K562 (cell line): ENCODE measurements around the gene HMG20B. TPM values are rescaled to one million over a fixed set of nuclear protein-coding genes. Genes with fewer than 3 reads are reported as not detected.

ENCODE experiments used
- EZH2 ChIP-seq: IDR thresholded peaks from 2 replicates; pipeline ENCODE4 v1.6.1; 2012; ENCODE audit warnings: low read depth, mild to moderate bottlenecking, inconsistent platforms, low read length, borderline replicate concordance
- FOS ChIP-seq: IDR thresholded peaks from 3 replicates; pipeline ENCODE4 v1.6.1; 2011; ENCODE audit not compliant: insufficient read length; ENCODE audit errors: extremely low read depth
- FOXK1 ChIP-seq: sonication (generic); formaldehyde crosslinking; IDR thresholded peaks from 2 replicates; pipeline ENCODE4 v1.8.0; 2022; ENCODE audit warnings: missing genetic modification reagents, mild to moderate bottlenecking, borderline replicate concordance
- HDAC6 ChIP-seq: IDR thresholded peaks from 2 replicates; pipeline ENCODE4 v1.6.1; 2012; ENCODE audit warnings: low read depth, mild to moderate bottlenecking, control low read depth, inconsistent platforms, low read length, moderate library complexity
- HDAC8 ChIP-seq: fragments of 450-650 bp; IDR thresholded peaks from 2 replicates; pipeline ENCODE4 v1.6.1; 2016; ENCODE audit warnings: mild to moderate bottlenecking, missing genetic modification characterization, moderate library complexity, missing compliant biosample characterization
- HNRNPH1 ChIP-seq: fragments of 200-400 bp; formaldehyde crosslinking; optimal IDR thresholded peaks from 2 replicates; pipeline ENCODE3; 2017; ENCODE audit warnings: low read depth, mild to moderate bottlenecking, low read length, moderate library complexity
- MYC ChIP-seq, 2 experiments: fragments of 250-450 bp in 1 of 2; sonication (Bioruptor Pico) in 1 of 2; IDR thresholded peaks; 2 replicates each; pipeline versions ENCODE4 v1.5.1 to v1.6.1; 2012 to 2021; ENCODE audit warnings: low read depth in 2 of 2, borderline replicate concordance in 1 of 2, improper control_type of control experiment in 1 of 2, low read length in 1 of 2, mild to moderate bottlenecking in 1 of 2, moderate library complexity in 1 of 2
- PML ChIP-seq: IDR thresholded peaks from 2 replicates; pipeline ENCODE4 v1.6.1; 2012; ENCODE audit warnings: low read length, inconsistent platforms
- RUNX1 ChIP-seq: sonication (generic); IDR thresholded peaks from 2 replicates; pipeline ENCODE4 v1.6.1; 2016; ENCODE audit warnings: antibody characterized with exemption, low read depth
- SLC30A9 ChIP-seq: fragments of 250-450 bp; sonication (Bioruptor Pico); IDR thresholded peaks from 2 replicates; pipeline ENCODE4 v1.8.0; 2022; ENCODE audit warnings: mild to moderate bottlenecking, moderate library complexity
- SMAD1 ChIP-seq: fragments of 150-350 bp; IDR thresholded peaks from 2 replicates; pipeline ENCODE4 v1.6.1; 2014; ENCODE audit warnings: low read length, low read depth; ENCODE audit not compliant: partially characterized antibody
- ZNF124 ChIP-seq: sonication (generic); formaldehyde crosslinking; IDR thresholded peaks from 2 replicates; pipeline ENCODE4 v1.8.1; 2022; ENCODE audit warnings: missing genetic modification reagents
- ZNF165 ChIP-seq: fragments of 250-450 bp; sonication (Bioruptor Pico); IDR thresholded peaks from 2 replicates; pipeline ENCODE4 v1.4.0; 2020; ENCODE audit warnings: borderline replicate concordance
- ZNF76 ChIP-seq: fragments of 250-450 bp; sonication (Bioruptor Pico); IDR thresholded peaks from 2 replicates; pipeline ENCODE4 v1.4.0; 2020; ENCODE audit warnings: mild to moderate bottlenecking, moderate library complexity, borderline replicate concordance
- polyA plus RNA-seq, 8 experiments: library from polyadenylated mRNA; depleted of rRNA in 4 of 8; stranded (reverse) in 5 of 8; unstranded in 3 of 8; fragments of >200 nt; fragmentation: Nextera tagmentation in 2 of 8; fragmentation: Illumina TruSeq in 1 of 8; extraction: Ambion mirVana in 2 of 8; extraction: Trizol in 1 of 8; gene quantifications; 2 replicates each; pipeline versions ENCODE4 v1.2.1 to v1.2.3, GENCODE V29; 2011 to 2014; ENCODE audit warnings: inconsistent platforms in 1 of 8, missing spikeins in 1 of 8
- total RNA-seq, 7 experiments: library from RNA; depleted of rRNA in 6 of 7; stranded (reverse); fragments of >200 nt in 6 of 7; fragmentation: Illumina TruSeq in 2 of 7; extraction: Trizol in 2 of 7; gene quantifications; 2 replicates each; pipeline versions ENCODE4 v1.2.1 to v1.2.3, GENCODE V29; 2011 to 2021; ENCODE audit warnings: low replicate concordance in 1 of 7
- TF ChIP-seq, protein P1 (sequence below): fragments of 450-650 bp; IDR thresholded peaks from 2 replicates; pipeline ENCODE4 v1.6.1; 2017; ENCODE audit warnings: antibody characterized with exemption
- TF ChIP-seq, protein P2 (sequence below): fragments of 200-400 bp; formaldehyde crosslinking; IDR thresholded peaks from 2 replicates; pipeline ENCODE4 v1.6.1; 2017; ENCODE audit warnings: mild to moderate bottlenecking, low read depth, low read length, moderate library complexity
- TF ChIP-seq, protein P3 (sequence below), 2 experiments: fragments of 200-800 bp in 1 of 2; sonication (Bioruptor generic) in 1 of 2; sonication (generic) in 1 of 2; formaldehyde crosslinking in 1 of 2; IDR thresholded peaks in 1 of 2; conservative IDR thresholded peaks in 1 of 2; 2 replicates each; pipeline versions ENCODE4 v1.5.0 to v1.6.1; 2016 to 2020; ENCODE audit warnings: missing compliant biosample characterization in 1 of 2, missing genetic modification characterization in 1 of 2, missing genetic modification reagents in 1 of 2

HMG20B gene
- total and polyA plus RNA-seq, 9 of the 15 experiments (the other 6 are each of a cell fraction or from before 2014, with no cell fraction given) = 0.35 to 172 (median 38.6) TPM

DNA sequence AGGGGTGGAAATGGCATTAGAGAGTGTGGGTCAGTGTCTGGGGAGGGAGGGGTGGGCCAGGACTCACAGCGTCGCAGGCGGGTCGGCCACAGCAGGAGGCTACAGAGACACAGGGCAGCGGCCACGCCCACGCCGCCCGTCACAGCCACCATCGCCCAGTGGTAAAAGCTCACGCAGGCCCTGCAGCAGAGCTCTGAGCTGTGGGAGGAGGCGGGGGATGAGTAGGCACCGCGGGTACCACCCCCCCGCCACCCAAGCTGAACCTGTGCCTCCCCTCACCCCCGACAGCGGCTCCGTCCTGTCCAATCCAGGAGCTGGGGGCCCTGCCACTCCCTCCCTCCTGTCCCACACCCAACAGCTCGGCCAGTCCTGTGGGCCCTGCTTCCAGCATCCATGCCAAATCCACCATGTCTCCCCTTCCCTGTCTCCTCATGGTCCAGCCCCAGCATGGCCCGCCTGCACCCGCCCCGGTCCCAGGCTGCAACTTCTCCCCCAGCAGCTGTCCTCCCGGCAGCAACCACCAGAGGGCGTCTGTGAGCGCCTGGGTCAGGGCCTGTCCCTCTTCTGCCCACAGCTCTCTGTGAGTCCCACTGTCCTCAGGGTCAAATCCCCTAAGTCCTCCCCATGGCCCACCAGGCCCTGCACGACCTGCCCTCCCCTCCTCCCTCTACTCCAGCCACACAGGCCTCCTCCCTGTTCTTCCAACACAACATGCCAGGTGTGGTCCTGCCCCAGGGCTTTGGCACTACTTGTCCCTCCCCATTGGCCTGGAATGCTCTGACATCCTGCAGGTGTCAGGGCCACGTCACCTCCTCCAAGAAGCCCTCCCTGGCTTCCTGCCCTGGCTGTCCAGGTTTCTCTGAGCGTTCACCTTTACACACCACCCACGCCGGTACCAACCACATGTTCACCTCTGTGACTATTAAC lies 27.7 kb upstream of the HMG20B start (continued):
- TF ChIP-seq, protein P1, sequence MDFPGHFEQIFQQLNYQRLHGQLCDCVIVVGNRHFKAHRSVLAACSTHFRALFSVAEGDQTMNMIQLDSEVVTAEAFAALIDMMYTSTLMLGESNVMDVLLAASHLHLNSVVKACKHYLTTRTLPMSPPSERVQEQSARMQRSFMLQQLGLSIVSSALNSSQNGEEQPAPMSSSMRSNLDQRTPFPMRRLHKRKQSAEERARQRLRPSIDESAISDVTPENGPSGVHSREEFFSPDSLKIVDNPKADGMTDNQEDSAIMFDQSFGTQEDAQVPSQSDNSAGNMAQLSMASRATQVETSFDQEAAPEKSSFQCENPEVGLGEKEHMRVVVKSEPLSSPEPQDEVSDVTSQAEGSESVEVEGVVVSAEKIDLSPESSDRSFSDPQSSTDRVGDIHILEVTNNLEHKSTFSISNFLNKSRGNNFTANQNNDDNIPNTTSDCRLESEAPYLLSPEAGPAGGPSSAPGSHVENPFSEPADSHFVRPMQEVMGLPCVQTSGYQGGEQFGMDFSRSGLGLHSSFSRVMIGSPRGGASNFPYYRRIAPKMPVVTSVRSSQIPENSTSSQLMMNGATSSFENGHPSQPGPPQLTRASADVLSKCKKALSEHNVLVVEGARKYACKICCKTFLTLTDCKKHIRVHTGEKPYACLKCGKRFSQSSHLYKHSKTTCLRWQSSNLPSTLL = no peak
- TF ChIP-seq SMAD1 = no peak
- TF ChIP-seq, protein P2, sequence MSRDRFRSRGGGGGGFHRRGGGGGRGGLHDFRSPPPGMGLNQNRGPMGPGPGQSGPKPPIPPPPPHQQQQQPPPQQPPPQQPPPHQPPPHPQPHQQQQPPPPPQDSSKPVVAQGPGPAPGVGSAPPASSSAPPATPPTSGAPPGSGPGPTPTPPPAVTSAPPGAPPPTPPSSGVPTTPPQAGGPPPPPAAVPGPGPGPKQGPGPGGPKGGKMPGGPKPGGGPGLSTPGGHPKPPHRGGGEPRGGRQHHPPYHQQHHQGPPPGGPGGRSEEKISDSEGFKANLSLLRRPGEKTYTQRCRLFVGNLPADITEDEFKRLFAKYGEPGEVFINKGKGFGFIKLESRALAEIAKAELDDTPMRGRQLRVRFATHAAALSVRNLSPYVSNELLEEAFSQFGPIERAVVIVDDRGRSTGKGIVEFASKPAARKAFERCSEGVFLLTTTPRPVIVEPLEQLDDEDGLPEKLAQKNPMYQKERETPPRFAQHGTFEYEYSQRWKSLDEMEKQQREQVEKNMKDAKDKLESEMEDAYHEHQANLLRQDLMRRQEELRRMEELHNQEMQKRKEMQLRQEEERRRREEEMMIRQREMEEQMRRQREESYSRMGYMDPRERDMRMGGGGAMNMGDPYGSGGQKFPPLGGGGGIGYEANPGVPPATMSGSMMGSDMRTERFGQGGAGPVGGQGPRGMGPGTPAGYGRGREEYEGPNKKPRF = no peak
- TF ChIP-seq ZNF124 (CRISPR knock-in tag) = no peak
- TF ChIP-seq ZNF76 = no peak
- no peak for TF ChIP-seq SLC30A9 (CRISPR knock-in tag)
- no peak for TF ChIP-seq HDAC6
- no peak for TF ChIP-seq FOS
- no peak for TF ChIP-seq HDAC8 (tag)
- TF ChIP-seq PML = no peak
- no peak for TF ChIP-seq HNRNPH1
- TF ChIP-seq, protein P3, sequence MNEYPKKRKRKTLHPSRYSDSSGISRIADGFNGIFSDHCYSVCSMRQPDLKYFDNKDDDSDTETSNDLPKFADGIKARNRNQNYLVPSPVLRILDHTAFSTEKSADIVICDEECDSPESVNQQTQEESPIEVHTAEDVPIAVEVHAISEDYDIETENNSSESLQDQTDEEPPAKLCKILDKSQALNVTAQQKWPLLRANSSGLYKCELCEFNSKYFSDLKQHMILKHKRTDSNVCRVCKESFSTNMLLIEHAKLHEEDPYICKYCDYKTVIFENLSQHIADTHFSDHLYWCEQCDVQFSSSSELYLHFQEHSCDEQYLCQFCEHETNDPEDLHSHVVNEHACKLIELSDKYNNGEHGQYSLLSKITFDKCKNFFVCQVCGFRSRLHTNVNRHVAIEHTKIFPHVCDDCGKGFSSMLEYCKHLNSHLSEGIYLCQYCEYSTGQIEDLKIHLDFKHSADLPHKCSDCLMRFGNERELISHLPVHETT (CRISPR knock-in tag; conservative IDR thresholded peaks at IDR 0.05 in 1 of 2, IDR thresholded peaks at IDR 0.05 in 1 of 2) = no peak
- TF ChIP-seq FOXK1 (CRISPR knock-in tag) = no peak
- no peak for TF ChIP-seq RUNX1
- TF ChIP-seq EZH2 = no peak
- TF ChIP-seq ZNF165 (CRISPR knock-in tag) = no peak
- TF ChIP-seq MYC (IDR thresholded peaks at IDR 0.05; ENCODE audit: low read depth, low read length) = 0 out of 2 replicates have a peak, but pooled peaks have one; percentile 33
- TF ChIP-seq MYC (CRISPR knock-in tag; IDR thresholded peaks at IDR 0.05; ENCODE audit: borderline replicate concordance, low read depth) = no peak
